ENCODE results near the gene OR4N5. TPM values are rescaled to one million over a fixed set of nuclear protein-coding genes. Genes with fewer than 3 reads are reported as not detected.
"Not testable (repeated sequence)": the region's sequence is repeated elsewhere in the genome, so short reads cannot be mapped to it uniquely, and the experiment has no call there.

OR4N5 gene
- total RNA-seq, 1 donor from 2014 or later, result not detected

DNA sequence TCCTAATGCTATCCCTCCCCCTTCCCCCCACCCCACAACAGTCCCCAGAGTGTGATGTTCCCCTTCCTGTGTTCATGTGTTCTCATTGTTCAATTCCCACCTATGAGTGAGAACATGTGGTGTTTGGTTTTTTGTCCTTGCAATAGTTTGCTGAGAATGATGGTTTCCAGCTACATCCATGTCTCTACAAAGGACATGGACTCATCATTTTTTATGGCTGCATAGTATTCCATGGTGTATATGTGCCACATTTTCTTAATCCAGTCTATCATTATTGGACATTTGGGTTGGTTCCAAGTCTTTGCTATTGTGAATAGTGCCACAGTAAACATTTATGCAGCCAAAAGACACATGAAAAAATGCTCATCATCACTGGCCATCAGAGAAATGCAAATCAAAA, 35.6 kb downstream of the OR4N5 start:
- DNase-seq (ENCODE audit: low spot score); H3K27me3 Mint-ChIP-seq (ENCODE audit: insufficient read depth); H3K36me3 Mint-ChIP-seq (ENCODE audit: low read depth); H3K4me1 Mint-ChIP-seq (ENCODE audit: low read depth); H3K4me3 Mint-ChIP-seq; intact Hi-C loops (cut with micrococcal nuclease); H3K9me3 Mint-ChIP-seq; H3K27ac Mint-ChIP-seq: not testable (repeated sequence)

- no peak for DNase-seq (ENCODE audit: low spot score)
- Mint-ChIP-seq H3K36me3 (ENCODE audit: low read depth) (no peaks in the 10 kb centered on the region), H3K4me1 (ENCODE audit: low read depth) (no peaks in the 10 kb centered on the region), H3K27ac (no peak overlapping the region), H3K27me3 (ENCODE audit: insufficient read depth) (peaks cover 6% of the 10 kb centered on the region), H3K9me3 (no peaks in the 10 kb centered on the region), H3K4me3 (no peak overlapping the region)
- intact Hi-C loops (cut with micrococcal nuclease), result no loop called here
These were observed 37.7 kb downstream of the OR4N5 start for GRCh38 chr14:20176330-20176729.

- Mint-ChIP-seq H3K4me3 (no peak overlapping the region), H3K4me1 (ENCODE audit: low read depth) (no peaks in the 10 kb centered on the region), H3K36me3 (ENCODE audit: low read depth) (no peaks in the 10 kb centered on the region), H3K9me3 (no peaks in the 10 kb centered on the region), H3K27me3 (ENCODE audit: insufficient read depth) (peaks cover 6% of the 10 kb centered on the region), H3K27ac (no peak overlapping the region)
- no peak for DNase-seq (ENCODE audit: low spot score)
- intact Hi-C loops (cut with micrococcal nuclease), result no loop called here
These were observed 38.9 kb downstream of the OR4N5 start for GRCh38 chr14:20177433-20177974.

- H3K27me3 Mint-ChIP-seq (ENCODE audit: insufficient read depth), result peaks cover 6% of the 10 kb centered on the region
- no peak overlapping the region for H3K27ac Mint-ChIP-seq
- H3K9me3 Mint-ChIP-seq, result no peaks in the 10 kb centered on the region
- H3K4me3 Mint-ChIP-seq, result no peak overlapping the region
- no peaks in the 10 kb centered on the region for H3K4me1 Mint-ChIP-seq (ENCODE audit: low read depth)
- H3K36me3 Mint-ChIP-seq (ENCODE audit: low read depth), result no peaks in the 10 kb centered on the region
- intact Hi-C loops (cut with micrococcal nuclease), result no loop called here
- no peak for DNase-seq (ENCODE audit: low spot score)
These were observed 40.6 kb downstream of the OR4N5 start for GRCh38 chr14:20179218-20179617.

DNA sequence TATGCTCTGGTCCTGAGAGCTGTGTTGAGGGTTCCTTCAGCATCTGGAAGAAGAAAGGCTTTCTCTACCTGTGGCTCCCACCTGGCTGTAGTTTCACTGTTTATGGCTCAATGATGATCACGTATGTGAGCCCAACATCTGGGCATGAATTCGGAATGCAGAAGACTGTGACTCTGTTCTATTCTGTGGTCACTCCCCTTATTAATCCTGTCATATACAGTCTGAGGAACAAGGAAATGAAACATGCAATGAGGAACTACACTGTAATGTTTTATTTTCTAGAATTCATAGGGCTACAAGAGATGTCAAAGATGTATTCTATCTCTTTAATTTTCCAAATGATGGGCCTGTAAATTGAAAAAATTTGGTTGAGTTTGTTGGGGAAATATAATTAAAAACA, 41.3 kb downstream of the OR4N5 start:
- Mint-ChIP-seq H3K27ac (no peak overlapping the region), H3K27me3 (ENCODE audit: insufficient read depth) (peaks cover 6% of the 10 kb centered on the region), H3K9me3 (no peaks in the 10 kb centered on the region), H3K36me3 (ENCODE audit: low read depth) (no peaks in the 10 kb centered on the region), H3K4me3 (no peak overlapping the region), H3K4me1 (ENCODE audit: low read depth) (no peaks in the 10 kb centered on the region)
- intact Hi-C loops (cut with micrococcal nuclease), result no loop called here
- no peak for DNase-seq (ENCODE audit: low spot score)

DNA sequence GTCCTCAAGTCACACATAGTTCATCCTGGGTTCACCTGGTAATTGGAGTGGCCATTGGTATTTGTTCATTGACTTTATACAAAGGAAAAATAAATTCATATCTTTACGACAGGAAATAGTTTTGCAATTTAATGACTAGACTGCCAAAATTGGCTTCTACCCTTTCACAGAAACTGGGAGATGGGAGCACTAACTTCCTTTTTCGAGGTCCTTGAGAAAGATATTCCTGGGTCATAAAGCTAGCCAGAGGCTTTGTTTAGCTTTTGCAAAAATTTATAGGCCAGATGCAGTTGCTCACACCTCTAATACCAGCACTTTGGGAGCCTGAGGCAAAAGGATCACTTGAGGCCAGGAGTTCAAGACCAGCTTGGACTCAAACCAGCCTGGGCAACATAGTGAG, 41.9 kb downstream of the OR4N5 start:
- H3K4me3 Mint-ChIP-seq, result no peak overlapping the region
- H3K9me3 Mint-ChIP-seq, result no peaks in the 10 kb centered on the region
- H3K4me1 Mint-ChIP-seq (ENCODE audit: low read depth), result no peaks in the 10 kb centered on the region
- DNase-seq (ENCODE audit: low spot score), result no peak
- intact Hi-C loops (cut with micrococcal nuclease), result no loop called here
- H3K27me3 Mint-ChIP-seq (ENCODE audit: insufficient read depth), result peaks cover 6% of the 10 kb centered on the region
- H3K27ac Mint-ChIP-seq, result no peak overlapping the region
- no peaks in the 10 kb centered on the region for H3K36me3 Mint-ChIP-seq (ENCODE audit: low read depth)

- H3K27me3 Mint-ChIP-seq (ENCODE audit: insufficient read depth), result peaks cover 8% of the 10 kb centered on the region
- H3K4me3 Mint-ChIP-seq, result no peak overlapping the region
- no peaks in the 10 kb centered on the region for H3K36me3 Mint-ChIP-seq (ENCODE audit: low read depth)
- no peaks in the 10 kb centered on the region for H3K4me1 Mint-ChIP-seq (ENCODE audit: low read depth)
- intact Hi-C loops (cut with micrococcal nuclease), result no loop called here
- H3K27ac Mint-ChIP-seq, result no peak overlapping the region
- DNase-seq (ENCODE audit: low spot score), result no peak
- H3K9me3 Mint-ChIP-seq, result no peaks in the 10 kb centered on the region
These were observed 45.6 kb downstream of the OR4N5 start for GRCh38 chr14:20184181-20184580.

DNA sequence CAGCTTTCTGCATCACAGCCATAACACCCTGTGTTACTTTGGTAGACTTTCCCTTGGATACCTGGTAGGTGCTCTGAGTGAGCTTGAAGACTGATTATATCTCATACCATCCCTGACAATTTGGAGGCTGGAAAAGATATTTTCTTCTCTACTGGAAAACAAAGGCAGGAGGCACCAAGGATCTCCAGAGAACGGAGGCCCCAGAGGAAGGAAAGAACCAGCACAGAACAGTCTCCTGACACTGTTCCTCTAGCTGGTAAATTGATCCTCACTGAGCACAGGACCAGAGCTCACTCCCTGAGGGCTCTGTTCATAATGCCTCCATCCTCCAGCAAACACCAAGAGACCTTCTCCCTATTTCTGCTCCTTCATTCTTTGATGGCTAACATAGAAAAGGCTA, 52.0 kb downstream of the OR4N5 start, which contains the start of gene OR11G2:
Gene OR11G2, plus strand, starts transcription at position 301 of the 400 bp plus-strand sequence. CDS start 6,542 bp downstream, outside the sequence.
- Mint-ChIP-seq H3K27ac (no peak within 1 kb of the TSS), H3K36me3 (ENCODE audit: low read depth) (no peaks in the 10 kb centered on the region), H3K4me1 (ENCODE audit: low read depth) (no peaks in the 10 kb centered on the region), H3K4me3 (no peak within 1 kb of the TSS), H3K9me3 (no peaks in the 10 kb centered on the region), H3K27me3 (ENCODE audit: insufficient read depth) (peaks cover 3% of the 10 kb centered on the region)
- no peak for DNase-seq (ENCODE audit: low spot score)
- intact Hi-C loops (cut with micrococcal nuclease), result no loop called here

DNA sequence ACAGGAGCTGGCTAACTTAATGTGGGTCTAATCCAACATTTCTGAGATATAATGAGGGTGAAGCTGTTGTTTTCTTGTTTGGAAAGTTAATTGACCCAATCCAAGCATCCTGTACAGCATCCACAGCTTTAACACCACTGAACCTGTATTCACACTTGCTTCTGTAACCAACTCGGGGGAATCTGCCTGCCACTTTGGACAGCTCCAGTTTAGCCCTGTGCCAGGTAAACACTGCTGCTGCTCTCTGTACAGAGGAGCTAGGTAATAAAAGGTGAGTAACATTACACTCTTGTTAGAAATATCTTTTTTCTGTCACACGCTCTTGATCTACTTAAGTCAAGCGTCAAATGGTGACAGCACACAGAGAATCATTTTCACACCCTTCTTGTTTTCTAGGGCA, 52.8 kb downstream of the OR4N5 start:
- Mint-ChIP-seq H3K27ac (no peak overlapping the region), H3K27me3 (ENCODE audit: insufficient read depth) (peaks cover 2% of the 10 kb centered on the region), H3K4me3 (no peak overlapping the region), H3K36me3 (ENCODE audit: low read depth) (no peaks in the 10 kb centered on the region), H3K9me3 (no peaks in the 10 kb centered on the region), H3K4me1 (ENCODE audit: low read depth) (no peaks in the 10 kb centered on the region)
- DNase-seq (ENCODE audit: low spot score), result no peak
- intact Hi-C loops (cut with micrococcal nuclease), result no loop called here

DNA sequence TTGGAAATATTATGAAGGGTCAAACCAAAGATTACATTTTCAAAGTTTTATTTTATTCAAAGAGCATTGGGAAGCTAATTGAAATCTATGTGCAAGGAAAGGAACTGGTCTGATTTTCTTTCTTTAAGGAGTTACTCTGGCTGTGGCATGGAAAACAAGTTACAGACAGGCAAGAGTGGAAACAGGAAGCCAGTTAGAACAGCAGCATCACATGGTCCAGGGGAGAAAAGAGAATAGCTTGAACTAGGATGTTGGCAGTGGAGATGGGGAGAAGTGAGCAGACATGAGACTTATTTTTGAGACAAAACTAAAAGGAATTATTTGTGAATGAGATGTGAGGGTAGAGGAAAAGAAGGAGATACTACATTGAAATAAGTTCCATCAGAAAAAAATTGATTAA, 55.5 kb downstream of the OR4N5 start:
- Mint-ChIP-seq H3K4me1 (ENCODE audit: low read depth) (no peaks in the 10 kb centered on the region), H3K9me3 (no peaks in the 10 kb centered on the region), H3K4me3 (no peak overlapping the region), H3K36me3 (ENCODE audit: low read depth) (no peaks in the 10 kb centered on the region), H3K27me3 (ENCODE audit: insufficient read depth) (no peaks in the 10 kb centered on the region), H3K27ac (no peak overlapping the region)
- intact Hi-C loops (cut with micrococcal nuclease), result no loop called here
- DNase-seq (ENCODE audit: low spot score), result no peak

Other genes with a start within 250 kb of the OR4N5 start
- not detected in 2 replicates for gene OR4K5, start 218.2 kb upstream of the OR4N5 start, total RNA-seq
- gene OR4K1, start 207.9 kb upstream of the OR4N5 start, total RNA-seq, result not detected in 2 replicates
- not detected in 2 replicates for gene OR4K15, start 163.2 kb upstream of the OR4N5 start, total RNA-seq
- gene OR4Q2, start 136.7 kb upstream of the OR4N5 start, total RNA-seq, result not detected in 2 replicates
- not detected in 2 replicates for gene OR4K14, start 119.5 kb upstream of the OR4N5 start, total RNA-seq
- gene OR4K13, start 102.8 kb upstream of the OR4N5 start, total RNA-seq, result not detected in 2 replicates
- gene OR4L1, start 78.8 kb upstream of the OR4N5 start, total RNA-seq, result not detected in 2 replicates
- gene OR4K17, start 28.1 kb upstream of the OR4N5 start, total RNA-seq, result not detected in 2 replicates
- not detected in 2 replicates for gene OR11G2, start 52.1 kb downstream of the OR4N5 start, total RNA-seq
- not detected in 2 replicates for gene OR11H6, start 84.9 kb downstream of the OR4N5 start, total RNA-seq
- not detected in 2 replicates for gene OR11H7, start 90.2 kb downstream of the OR4N5 start, total RNA-seq
- not detected in 2 replicates for gene OR11H4, start 100.5 kb downstream of the OR4N5 start, total RNA-seq
- gene TTC5, start 167.1 kb downstream of the OR4N5 start, total RNA-seq, result 33.0 and 33.7 TPM in 2 replicates
- 61.2 and 72.5 TPM in 2 replicates for gene CCNB1IP1, start 194.5 kb downstream of the OR4N5 start, total RNA-seq
- 32.5 and 36.6 TPM in 2 replicates for gene PARP2, start 204.8 kb downstream of the OR4N5 start, total RNA-seq

All from activated T-helper 1 cell treated with anti-CD3 and anti-CD28 coated beads, Interleukin-12 subunit alpha, Interleukin-12 subunit beta, Interleukin-2, Interleukin-4 antibody, amounts not matched to agents 30 ng/mL and 10 ng/mL and 1 ng/mL, durations not matched to agents 14 hours and 24 hours and 36 hours (primary cell).